AG08395 (cell line): Measurements from ENCODE around the gene NYNRIN.

Source experiments
- DNase-seq: peaks from one replicate; pipeline ENCODE4 v3.0.0; 2012; ENCODE audit warnings: mixed read lengths, low spot score

NYNRIN gene

DNA sequence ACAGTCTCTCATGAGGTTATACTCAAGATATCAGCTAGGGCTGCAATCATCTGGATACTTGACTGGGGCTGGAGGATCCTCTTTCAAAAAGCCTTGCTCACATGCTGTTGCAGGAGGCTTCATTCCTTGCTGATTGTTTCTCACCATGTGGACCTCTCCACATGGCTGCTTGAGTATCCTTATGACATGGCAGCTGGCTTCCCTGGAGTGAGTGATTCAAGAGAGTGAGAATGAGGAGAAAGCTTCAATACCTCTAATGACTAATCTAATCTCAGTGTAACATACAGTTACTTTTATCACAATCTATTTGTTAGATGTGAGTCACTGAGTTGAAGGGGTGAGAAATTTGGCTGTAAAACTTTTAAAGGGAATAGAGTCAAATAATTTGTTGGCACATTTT is 58.2 kb downstream of the NYNRIN start:
- no peak for DNase-seq

DNA sequence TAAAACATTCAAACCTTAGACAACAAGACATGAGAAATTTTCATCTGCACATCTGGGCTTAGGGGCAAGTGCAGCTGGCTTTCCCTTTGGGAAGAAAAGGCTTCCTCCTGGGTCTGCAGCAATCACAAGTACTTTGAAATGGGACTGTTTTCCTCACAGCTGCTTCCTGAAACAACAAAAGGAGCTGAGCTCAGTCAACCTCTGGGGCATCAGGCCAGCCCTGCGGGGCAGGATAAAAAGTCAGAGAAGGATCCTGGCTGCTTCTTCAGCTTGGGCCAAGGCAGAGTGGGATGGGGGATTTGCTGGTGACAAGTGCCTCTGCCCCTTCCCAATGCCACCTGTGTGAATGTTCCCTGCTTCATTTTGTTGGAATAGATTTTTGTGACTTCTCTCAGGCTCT is 59.9 kb downstream of the NYNRIN start:
- DNase-seq = no peak

GRCh38 chr14:24459331-24459730 is 60.5 kb downstream of the NYNRIN start:
- no peak for DNase-seq

- no peak for DNase-seq
These were observed 62.5 kb downstream of the NYNRIN start for GRCh38 chr14:24461336-24461735.

DNA sequence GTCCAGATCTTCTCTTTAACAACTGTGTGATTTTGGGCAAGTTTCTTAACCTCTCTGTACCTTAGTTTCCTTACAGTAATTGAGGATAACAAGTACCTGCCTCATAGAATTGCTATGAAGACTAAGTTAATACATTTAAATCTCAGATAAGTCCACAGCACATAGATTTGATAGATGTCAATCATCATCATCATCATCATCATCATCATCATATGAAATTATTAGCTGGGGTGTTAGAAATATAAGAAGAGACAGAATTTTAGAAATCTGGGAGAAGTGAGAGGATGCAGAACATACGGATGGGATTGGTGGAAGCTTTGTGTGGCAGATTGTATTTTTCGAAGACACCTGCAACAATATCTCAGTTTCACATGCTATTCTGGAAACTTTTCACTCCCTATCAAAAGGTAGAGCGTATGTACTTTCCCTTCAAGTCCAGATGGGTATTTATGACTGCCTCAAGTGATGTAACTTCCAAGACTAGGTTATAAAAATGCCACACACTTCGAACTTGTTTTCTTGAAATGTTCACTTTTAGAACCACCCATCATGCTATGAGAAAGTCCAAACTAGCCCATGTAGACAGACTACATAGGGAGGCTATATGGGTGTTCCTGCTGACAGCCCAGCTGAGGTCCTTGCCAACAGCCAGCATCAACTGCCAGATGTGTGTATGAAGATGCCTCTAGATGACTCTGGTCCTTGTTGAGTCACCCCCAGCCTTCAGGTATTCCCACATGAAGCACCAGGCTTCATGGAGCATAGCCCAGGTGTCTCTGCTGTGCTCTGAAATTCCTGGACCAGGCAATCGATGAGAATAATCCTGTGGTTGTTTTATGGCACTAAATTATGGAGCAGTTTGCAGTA is 64.4 kb downstream of the NYNRIN start:
- no peak for DNase-seq

DNA sequence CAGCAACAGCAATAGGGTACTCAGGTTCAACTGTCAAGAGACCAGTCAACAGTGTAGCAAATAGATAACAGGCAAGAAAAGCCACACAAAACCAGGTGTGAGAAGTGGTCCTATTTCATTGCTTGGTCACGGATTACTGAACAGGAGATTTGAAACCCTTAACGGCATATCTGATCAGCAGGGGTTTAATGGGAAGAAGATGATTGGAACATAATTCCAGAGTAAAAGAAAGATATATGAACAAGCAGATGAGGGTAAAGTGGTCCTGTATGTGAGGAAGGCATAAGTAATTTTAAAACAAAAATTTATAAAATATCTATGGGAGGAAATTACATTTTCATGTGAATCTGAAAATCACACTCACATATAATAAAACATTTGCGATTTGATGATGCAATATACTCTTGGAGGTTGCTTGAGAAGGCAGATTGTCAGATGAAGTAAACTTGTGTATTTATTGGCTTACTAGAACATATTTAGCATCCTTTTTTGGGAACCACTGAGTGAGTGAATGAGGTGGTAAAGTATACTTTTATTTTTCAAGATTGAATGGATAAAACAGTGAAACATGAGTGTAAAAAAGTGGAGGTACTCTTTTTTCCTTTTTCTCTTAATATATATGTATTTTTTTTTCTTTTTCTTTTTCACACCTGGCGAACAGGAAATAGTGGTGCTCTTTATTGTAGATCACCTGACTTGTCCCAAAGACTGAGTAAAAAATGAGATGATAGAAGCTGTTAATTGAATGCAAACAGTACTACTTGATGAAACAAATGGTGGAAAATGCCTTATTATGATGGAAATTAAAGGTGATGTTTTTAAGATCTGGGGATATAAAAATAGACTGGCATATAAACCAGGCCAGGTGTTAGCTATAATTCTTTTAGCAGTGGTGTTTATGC is 65.3 kb downstream of the NYNRIN start:
- no peak for DNase-seq

- no peak for DNase-seq
These were observed 66.6 kb downstream of the NYNRIN start for GRCh38 chr14:24465368-24465767.

DNA sequence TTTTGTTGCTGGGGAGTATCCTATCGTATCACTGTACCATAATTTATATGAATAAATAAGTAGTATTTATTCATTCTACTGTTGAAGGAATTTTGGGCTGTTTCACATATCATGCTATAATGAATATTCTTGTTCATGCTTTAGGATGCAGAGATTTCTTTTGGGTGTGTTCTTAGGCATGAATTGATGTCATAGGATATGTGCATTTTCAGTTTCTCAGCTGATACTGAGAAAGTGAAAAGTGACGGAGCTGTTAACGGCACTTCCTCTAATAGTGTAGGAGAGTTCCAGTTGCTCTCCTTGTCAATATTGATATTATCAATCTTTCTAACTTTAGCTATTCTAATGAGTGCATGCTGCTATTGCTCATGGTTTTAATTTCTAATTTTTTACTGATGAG is 67.0 kb downstream of the NYNRIN start:
- DNase-seq = no peak
